KG1 (cell line): ENCODE results near the gene TNRC6B.

Experiments
- DNase-seq: peaks from one replicate; lab custom pipeline; 2025; lab: John Stamatoyannopoulos, UW

The TNRC6B gene

GRCh38 chr22:40326905-40327735, 149.4 kb downstream of the TNRC6B start:
- no peak for DNase-seq

GRCh38 chr22:40328546-40329456, 151.1 kb downstream of the TNRC6B start:
- no peak for DNase-seq

- DNase-seq: no peak
These were observed 151.7 kb downstream of the TNRC6B start for GRCh38 chr22:40329466-40329865.

GRCh38 chr22:40330086-40330485, 152.4 kb downstream of the TNRC6B start:
- DNase-seq: no peak

GRCh38 chr22:40330615-40331014, 152.9 kb downstream of the TNRC6B start:
- no peak for DNase-seq

- no peak for DNase-seq
These were observed 154.0 kb downstream of the TNRC6B start for GRCh38 chr22:40331706-40332105.

- DNase-seq: no peak
These were observed 154.6 kb downstream of the TNRC6B start for GRCh38 chr22:40332319-40332781.

GRCh38 chr22:40334060-40334459, 156.3 kb downstream of the TNRC6B start:
- DNase-seq: no peak

GRCh38 chr22:40334899-40335298, 157.2 kb downstream of the TNRC6B start:
- DNase-seq: no peak

GRCh38 chr22:40335358-40335757, 157.6 kb downstream of the TNRC6B start:
- no peak for DNase-seq

GRCh38 chr22:40340044-40340443, 162.3 kb downstream of the TNRC6B start:
- no peak for DNase-seq

- no peak for DNase-seq
These were observed 163.9 kb downstream of the TNRC6B start for GRCh38 chr22:40341604-40342003.

GRCh38 chr22:40342521-40342920, 164.8 kb downstream of the TNRC6B start:
- no peak for DNase-seq

- no peak for DNase-seq
These were observed 167.5 kb downstream of the TNRC6B start for GRCh38 chr22:40345271-40345670.

- no peak for DNase-seq
These were observed 168.1 kb downstream of the TNRC6B start for GRCh38 chr22:40345815-40346184.

GRCh38 chr22:40346185-40347118, 168.7 kb downstream of the TNRC6B start, which contains the start of gene ADSL:
ADSL (plus strand) TSS chr22:40346500; CDS start chr22:40346559, 59 bp downstream.
- DNase-seq: peak; percentile 90

- no peak for DNase-seq
These were observed 169.6 kb downstream of the TNRC6B start for GRCh38 chr22:40347300-40347699.

- DNase-seq: peak; percentile 17
These were observed 170.4 kb downstream of the TNRC6B start for GRCh38 chr22:40348025-40348658.

- no peak for DNase-seq
These were observed 175.0 kb downstream of the TNRC6B start for GRCh38 chr22:40352763-40353162.

GRCh38 chr22:40361100-40361499, 183.4 kb downstream of the TNRC6B start:
- DNase-seq: no peak

GRCh38 chr22:40363059-40363458, 185.3 kb downstream of the TNRC6B start:
- DNase-seq: no peak
